Ramos (cell line): Measurements from ENCODE around the gene SPON1.

ENCODE experiments used
- in situ Hi-C: fragments of 300-500 bp; cut with MboI; formaldehyde crosslinking; loops from one replicate; pipeline ENCODE4 v1.14.3; 2022; ENCODE audit warnings: low sequenced_read_pairs; ENCODE audit not compliant: unreplicated experiment

Gene SPON1

GRCh38 chr11:13942971-13943381 is 19.5 kb upstream of the SPON1 start:
- in situ Hi-C loops, result no loop called here

GRCh38 chr11:13944016-13944415 is 18.5 kb upstream of the SPON1 start:
- in situ Hi-C loops, result no loop called here

GRCh38 chr11:13944911-13945425 is 17.6 kb upstream of the SPON1 start:
- in situ Hi-C loops, result no loop called here

- in situ Hi-C loops, result no loop called here
Observed at GRCh38 chr11:13947379-13947778, 15.1 kb upstream of the SPON1 start.

GRCh38 chr11:13949876-13950275 is 12.6 kb upstream of the SPON1 start:
- in situ Hi-C loops, result loop anchor here (10.0 kb wide), 1 partner anchor 295 kb away; no protein-coding TSS in a partner anchor

GRCh38 chr11:13952221-13952620 is 10.3 kb upstream of the SPON1 start:
- in situ Hi-C loops, result loop anchor here (10.0 kb wide), 1 partner anchor 293 kb away; no protein-coding TSS in a partner anchor

GRCh38 chr11:13952668-13953067 is 9.9 kb upstream of the SPON1 start:
- in situ Hi-C loops, result loop anchor here (10.0 kb wide), 1 partner anchor 292 kb away; no protein-coding TSS in a partner anchor

- in situ Hi-C loops, result loop anchor here (10.0 kb wide), 1 partner anchor 290 kb away; no protein-coding TSS in a partner anchor
Observed at GRCh38 chr11:13954591-13954990, 7.9 kb upstream of the SPON1 start.

- in situ Hi-C loops, result loop anchor here (10.0 kb wide), 1 partner anchor 289 kb away; no protein-coding TSS in a partner anchor
Observed at GRCh38 chr11:13955971-13956421, 6.5 kb upstream of the SPON1 start.

GRCh38 chr11:13956988-13957387 is 5.5 kb upstream of the SPON1 start:
- in situ Hi-C loops, result loop anchor here (10.0 kb wide), 1 partner anchor 288 kb away; no protein-coding TSS in a partner anchor

- in situ Hi-C loops, result loop anchor here (10.0 kb wide), 1 partner anchor 286 kb away; no protein-coding TSS in a partner anchor
Observed at GRCh38 chr11:13958641-13959400, 3.7 kb upstream of the SPON1 start.

- in situ Hi-C loops, result no loop called here
Observed at GRCh38 chr11:13962198-13962561, 343 bp upstream of the SPON1 start.

GRCh38 chr11:13963169-13963948 is 836 bp downstream of the SPON1 start:
- in situ Hi-C loops, result no loop called here

GRCh38 chr11:13963949-13964770 is 1.6 kb downstream of the SPON1 start:
- in situ Hi-C loops, result no loop called here

- in situ Hi-C loops, result no loop called here
Observed at GRCh38 chr11:13964771-13965074, 2.2 kb downstream of the SPON1 start.

- in situ Hi-C loops, result no loop called here
Observed at GRCh38 chr11:13965337-13965736, 2.8 kb downstream of the SPON1 start.

GRCh38 chr11:13966013-13966412 is 3.5 kb downstream of the SPON1 start:
- in situ Hi-C loops, result no loop called here

- in situ Hi-C loops, result no loop called here
Observed at GRCh38 chr11:13966486-13966885, 4.0 kb downstream of the SPON1 start.

- in situ Hi-C loops, result no loop called here
Observed at GRCh38 chr11:13970986-13971385, 8.5 kb downstream of the SPON1 start.
